ENCODE measurements around the gene ABCC5.
"Not testable (repeated sequence)": the region's sequence is repeated elsewhere in the genome, so short reads cannot be mapped to it uniquely, and the experiment has no call there.

ABCC5 gene

GRCh38 chr3:184015381-184016019 is 2.2 kb downstream of the ABCC5 start:
- DNase-seq = no peak

- no peak for DNase-seq
These were observed 5.5 kb downstream of the ABCC5 start for GRCh38 chr3:184011937-184012889.

DNA sequence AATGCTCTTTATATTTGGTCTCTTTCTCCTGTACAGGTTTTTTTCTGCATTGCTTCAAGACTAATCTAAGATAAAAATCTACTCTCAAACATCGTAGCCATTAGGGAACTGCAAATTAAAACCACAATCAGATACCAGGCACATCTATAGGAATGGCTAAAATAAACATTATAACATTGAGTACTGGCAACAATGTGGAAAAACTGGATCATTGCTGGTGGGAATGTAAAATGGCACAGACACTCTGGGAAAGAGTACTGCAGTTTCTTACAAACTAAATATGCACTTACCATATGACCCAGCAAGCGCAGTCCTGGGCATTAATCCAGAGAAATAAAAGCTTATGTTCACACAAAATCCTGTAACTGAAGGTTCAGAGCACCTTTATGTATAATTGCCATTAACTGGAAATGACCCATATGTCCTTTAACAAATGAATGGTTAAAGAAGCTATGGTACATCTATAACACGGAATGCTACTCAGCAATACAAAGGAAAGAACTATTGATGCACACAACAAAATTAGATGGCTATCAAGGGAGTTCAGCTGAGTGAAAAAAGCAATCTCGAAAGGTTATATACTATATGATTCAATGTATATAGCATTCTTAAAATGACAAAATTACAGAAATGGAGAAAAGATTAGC is 6.3 kb downstream of the ABCC5 start:
- no peak for DNase-seq

DNA sequence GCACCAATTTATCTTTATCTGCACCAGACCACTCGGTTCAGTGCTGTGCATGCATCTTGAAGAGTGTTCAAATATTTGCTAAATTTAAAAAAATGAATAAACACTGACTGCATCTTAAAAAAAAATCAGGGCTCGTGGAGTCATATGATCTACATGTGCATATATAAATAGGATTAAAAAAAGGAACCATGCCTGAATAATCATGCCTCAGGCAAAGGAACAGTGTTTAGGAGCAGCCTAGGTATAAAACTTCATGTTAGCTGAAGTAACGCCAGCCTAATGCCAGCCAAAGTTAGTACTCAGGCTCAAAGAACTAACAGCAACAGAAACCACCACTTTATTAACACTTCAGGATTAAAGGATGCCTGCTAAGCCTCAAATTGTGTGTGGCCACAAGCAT is 9.5 kb downstream of the ABCC5 start:
- no peak for DNase-seq

DNA sequence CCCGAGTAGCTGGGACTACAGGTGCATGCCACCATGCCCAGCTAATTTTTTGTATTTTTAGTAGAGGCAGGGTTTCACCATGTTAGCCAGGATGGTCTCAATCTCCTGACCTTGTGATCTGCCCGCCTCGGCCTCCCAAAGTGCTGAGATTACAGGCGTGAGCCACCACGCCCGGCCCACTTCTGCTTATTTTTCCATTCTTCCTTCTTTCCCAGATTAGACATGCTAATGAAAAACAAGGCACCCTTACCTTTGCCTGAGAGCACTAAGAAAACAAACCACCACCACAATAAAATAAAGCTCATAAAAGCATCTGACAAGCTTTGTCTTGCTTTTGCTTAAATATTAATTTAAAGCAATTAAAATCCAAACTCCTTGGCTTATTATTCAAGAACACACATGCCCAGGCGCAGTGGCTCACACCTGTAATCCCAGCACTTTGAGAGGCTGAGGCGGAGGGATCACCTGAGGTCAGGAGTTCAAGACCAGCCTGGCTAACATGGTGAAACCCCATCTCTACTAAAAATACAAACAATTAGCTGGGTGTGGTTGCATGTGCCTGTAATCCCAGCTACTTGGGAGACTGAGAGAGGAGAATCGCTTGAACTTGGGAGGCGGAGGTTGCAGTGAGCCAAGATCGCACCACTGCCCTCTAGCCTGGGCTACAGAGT is 10.4 kb downstream of the ABCC5 start:
- not testable (repeated sequence) for DNase-seq

DNA sequence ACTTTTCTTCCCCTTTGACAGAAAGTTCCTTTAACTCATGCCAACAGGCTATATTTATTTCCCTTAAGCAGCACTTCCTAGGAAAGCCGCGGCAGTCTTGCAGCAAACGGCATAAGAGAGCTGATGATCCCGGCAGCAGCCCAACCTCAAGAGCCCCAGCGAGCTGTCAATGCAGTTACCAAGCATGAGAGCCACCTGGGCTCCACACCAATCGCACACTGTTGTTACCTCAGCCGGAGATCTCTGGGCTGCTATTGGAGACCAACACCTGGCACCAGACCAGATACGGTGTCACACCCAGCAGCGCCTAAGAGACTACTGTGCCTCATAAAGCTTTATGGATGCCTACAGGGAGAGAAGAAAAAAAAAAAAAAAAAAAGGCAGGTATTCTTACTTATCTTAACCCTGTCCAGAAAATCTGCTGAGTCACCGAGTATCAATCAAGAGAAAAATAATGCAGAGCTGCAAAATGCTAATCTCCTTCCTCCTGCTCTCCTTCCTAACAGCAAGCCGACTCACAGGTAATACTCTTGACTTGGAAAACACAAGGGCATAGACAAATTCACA is 11.7 kb downstream of the ABCC5 start:
- DNase-seq = peak; percentile 17

GRCh38 chr3:184004476-184004875 is 13.2 kb downstream of the ABCC5 start:
- DNase-seq = no peak

- no peak for DNase-seq
These were observed 14.3 kb downstream of the ABCC5 start for GRCh38 chr3:184003187-184003967.

DNA sequence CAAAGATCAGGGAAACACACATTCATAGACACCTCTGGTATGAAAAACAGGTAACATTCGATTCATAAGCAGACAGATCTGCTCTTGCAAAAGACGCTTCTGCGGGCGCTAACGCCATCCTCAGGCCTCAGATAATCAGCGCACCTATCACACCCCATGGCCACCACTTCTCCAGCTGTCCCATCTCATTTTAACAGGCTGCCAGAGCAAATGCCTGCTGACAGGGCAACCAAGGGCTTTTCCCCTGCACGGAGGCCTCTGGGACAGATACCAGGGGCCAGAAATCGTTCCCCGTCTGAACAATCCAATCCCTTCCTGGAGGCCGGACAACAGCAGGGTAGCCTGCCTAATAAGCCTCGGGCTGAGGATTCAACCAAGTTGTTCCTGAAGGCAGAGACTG is 15.2 kb downstream of the ABCC5 start:
- no peak for DNase-seq

DNA sequence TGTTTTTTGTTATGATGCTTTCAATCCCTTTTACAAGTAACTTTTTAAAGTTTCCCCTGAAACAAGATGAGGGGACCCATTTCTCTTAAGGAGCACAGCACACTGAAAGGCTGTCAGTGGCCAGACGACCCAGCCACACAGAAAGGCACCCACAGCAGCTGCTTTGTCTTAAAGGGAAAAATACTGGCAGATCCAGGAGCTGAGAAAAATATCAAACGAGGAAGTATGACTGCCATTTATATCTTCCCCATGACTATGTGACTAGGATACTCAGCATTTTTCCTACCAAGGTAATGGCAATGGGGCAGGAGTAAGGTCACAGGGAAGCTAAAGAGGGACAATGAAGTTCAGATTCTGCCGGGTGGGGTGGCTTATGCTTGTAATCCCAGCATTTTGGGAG is 15.9 kb downstream of the ABCC5 start:
- no peak for DNase-seq

DNA sequence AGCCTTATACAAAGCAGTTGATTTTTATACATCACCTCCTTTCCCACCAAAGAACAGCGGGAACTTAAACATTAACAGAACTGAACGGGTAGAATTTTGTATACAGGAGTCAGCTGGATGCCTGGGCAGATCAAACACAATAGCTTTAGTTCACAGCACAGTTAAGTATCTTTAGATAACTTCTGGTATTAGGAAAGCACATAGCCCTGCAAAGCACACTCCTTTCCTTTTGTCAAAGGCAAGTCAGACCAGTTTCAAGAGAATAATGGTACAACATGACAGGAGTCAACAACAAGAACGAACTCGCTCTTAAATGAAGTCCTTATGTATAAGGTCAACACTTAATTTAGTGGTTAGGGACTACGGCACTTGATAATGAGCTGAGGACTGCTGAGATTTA is 26.3 kb downstream of the ABCC5 start:
- no peak for DNase-seq

DNA sequence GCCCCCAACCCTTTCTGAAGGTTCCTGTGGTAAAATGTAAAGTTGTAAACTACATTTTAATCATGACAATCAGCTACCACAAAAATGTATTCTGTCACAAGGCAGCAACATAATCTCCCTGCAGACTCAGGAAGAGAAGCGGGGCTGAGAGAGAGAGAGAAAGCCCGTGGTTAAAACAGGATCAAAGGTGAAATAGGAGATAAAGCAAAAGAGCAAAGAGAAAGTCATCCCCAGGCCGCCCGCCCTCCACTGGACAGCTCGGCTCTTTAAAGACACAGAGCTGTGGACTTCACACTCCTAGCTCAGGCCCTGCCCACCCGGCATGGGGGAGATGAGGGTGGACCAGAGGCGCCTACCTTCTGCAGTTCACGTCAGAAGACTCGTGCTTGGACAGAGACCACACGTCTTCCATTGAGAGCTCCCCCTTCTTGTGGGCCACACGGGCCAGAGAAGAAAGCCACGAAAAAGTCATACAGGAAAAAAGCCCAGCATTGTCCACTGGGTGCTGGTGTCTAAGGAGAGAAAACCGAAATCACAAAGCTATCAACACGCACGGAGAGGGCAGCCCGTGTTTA is 29.4 kb downstream of the ABCC5 start:
- no peak for DNase-seq

GRCh38 chr3:183987000-183987600 is 30.6 kb downstream of the ABCC5 start:
- DNase-seq = no peak

GRCh38 chr3:183984749-183985729 is 32.6 kb downstream of the ABCC5 start:
- DNase-seq = no peak

GRCh38 chr3:183984127-183984740 is 33.5 kb downstream of the ABCC5 start:
- DNase-seq = no peak

DNA sequence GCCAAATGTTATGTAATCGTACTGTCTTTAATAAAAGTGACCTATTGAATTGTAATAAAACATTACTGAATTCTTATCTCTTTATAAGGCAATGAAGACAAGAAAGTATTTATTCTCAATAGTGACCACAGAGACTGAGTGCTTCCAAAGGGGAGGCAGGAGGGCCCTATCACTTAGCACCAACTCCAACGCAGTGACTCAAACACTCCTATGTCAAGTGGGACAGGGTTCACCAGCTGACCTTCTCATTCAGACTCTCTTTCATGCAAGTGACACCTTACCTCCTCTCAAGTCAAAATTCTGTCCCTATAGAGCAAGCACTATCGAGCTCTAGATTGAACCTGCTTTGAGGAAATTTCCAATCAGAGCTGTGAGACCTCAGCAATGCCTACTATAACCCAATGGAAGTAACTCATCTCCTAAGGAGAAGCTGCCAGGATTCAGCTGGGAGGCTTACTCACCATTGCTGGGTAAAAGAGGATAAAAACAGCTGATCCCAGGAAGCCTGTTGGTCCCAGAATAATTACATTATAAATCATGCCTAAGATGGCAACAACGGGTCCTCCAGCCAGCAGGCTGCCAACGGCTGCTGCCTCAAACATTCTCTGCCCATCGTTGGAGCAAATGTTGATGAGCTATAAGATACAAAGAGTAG is 35.6 kb downstream of the ABCC5 start:
- no peak for DNase-seq

- DNase-seq = no peak
These were observed 37.3 kb downstream of the ABCC5 start for GRCh38 chr3:183980403-183980802.

- DNase-seq = peak; percentile 15
These were observed 41.6 kb downstream of the ABCC5 start for GRCh38 chr3:183975981-183976662.
